Uterus (tissue), 4 donors: ENCODE data around the gene ACADM. TPM values are rescaled to one million over a fixed set of nuclear protein-coding genes. Genes with fewer than 3 reads are reported as not detected.
"Not testable (repeated sequence)": the region's sequence is repeated elsewhere in the genome, so short reads cannot be mapped to it uniquely, and the experiment has no call there.

Source experiments
- DNase-seq, 2 donors: peaks; one replicate each; pipeline ENCODE4 v3.0.0-alpha.2; 2019 to 2020
- H3K27ac ChIP-seq, 2 donors: fragments of 200-600 bp; sonication (generic); 1 replicate in 1 of 2; 2 replicates in 1 of 2; pipeline ENCODE4 v1.5.1; 2016 to 2018
- H3K27me3 ChIP-seq, 2 donors: fragments of 200-600 bp; sonication (generic); one replicate each; pipeline ENCODE4 v1.5.1; 2018 to 2019; ENCODE audit warnings: control low read depth in 1 of 2
- H3K36me3 ChIP-seq, 2 donors: fragments of 200-600 bp; sonication (generic); one replicate each; pipeline ENCODE4 v1.5.1; 2019; ENCODE audit warnings: control low read depth in 1 of 2
- H3K4me1 ChIP-seq, 2 donors: fragments of 200-600 bp; sonication (generic); one replicate each; pipeline ENCODE4 v1.5.1; 2018 to 2019; ENCODE audit warnings: control low read depth in 1 of 2
- H3K4me3 ChIP-seq, 2 donors: fragments of 200-600 bp; sonication (generic); 1 replicate in 1 of 2; 2 replicates in 1 of 2; pipeline ENCODE4 v1.5.1; 2018 to 2019; ENCODE audit warnings: mild to moderate bottlenecking in 1 of 2
- H3K9me3 ChIP-seq, 2 donors: fragments of 200-600 bp; sonication (generic); one replicate each; pipeline ENCODE4 v1.5.1; 2019; ENCODE audit warnings: control low read depth in 1 of 2
- CTCF ChIP-seq, 4 experiments: fragments of 200-600 bp in 2 of 4; fragments of 450-650 bp in 2 of 4; sonication (generic) in 2 of 4; IDR thresholded peaks; one replicate each; pipeline ENCODE4 v1.5.1; 2016 to 2019; ENCODE audit warnings: antibody characterized with exemption in 4 of 4, mild to moderate bottlenecking in 2 of 4, moderate library complexity in 1 of 4
- POLR2A ChIP-seq, 2 donors: fragments of 450-650 bp; IDR thresholded peaks; one replicate each; pipeline ENCODE4 v1.6.1; 2016; ENCODE audit warnings: antibody characterized with exemption in 2 of 2, mild to moderate bottlenecking in 1 of 2, moderate library complexity in 1 of 2
- intact Hi-C: fragments of 100-400 bp; cut with DNase I; formaldehyde crosslinking; loops from one replicate; pipeline ENCODE4 v1.15.1; 2023; ENCODE audit warnings: low total_unique reads
- total RNA-seq, 4 donors: library from RNA; depleted of rRNA in 3 of 4; stranded (reverse); fragments of >200 nt in 3 of 4; gene quantifications; one replicate each; pipeline versions ENCODE4 v1.1.0 to v1.2.4, GENCODE V29; 2014 to 2023
- donor health status: DM: yes; HTN: yes; CAD: no.

The ACADM gene
- total RNA-seq, 4 donors from 2014 or later = 44.0 to 174 (median 65.4) TPM

DNA sequence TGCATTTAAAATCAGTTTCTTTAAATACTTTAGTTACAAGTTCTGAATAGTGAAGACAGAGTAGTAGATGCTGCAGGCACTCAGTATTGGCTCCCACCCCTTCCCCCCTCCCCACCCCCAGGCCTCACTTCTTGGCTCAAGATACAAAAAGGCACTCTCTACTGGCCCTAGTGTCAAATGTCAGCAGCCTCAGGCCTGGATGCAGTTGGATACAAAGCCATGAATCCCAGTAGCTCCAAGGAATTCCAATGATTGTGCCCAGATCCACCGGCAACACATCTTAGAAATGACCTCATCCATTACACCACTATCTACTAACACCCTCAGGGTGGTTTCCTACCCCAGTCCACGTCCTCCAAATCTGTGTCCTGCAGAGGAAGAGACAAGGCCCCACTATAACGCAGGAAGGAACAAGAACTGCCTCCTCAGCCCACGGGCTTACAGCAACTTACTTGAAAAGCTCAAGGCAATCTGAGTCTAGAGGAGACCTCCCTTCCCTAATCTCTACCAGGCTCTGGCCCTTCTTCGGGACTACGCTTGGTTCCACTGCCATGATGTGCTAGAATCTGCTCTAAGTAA is 17.6 kb downstream of the ACADM start:
- no peak for TF ChIP-seq POLR2A (IDR thresholded peaks at IDR 0.05)
- TF ChIP-seq CTCF (IDR thresholded peaks at IDR 0.05) = no peak

GRCh38 chr1:75745276-75745675 is 20.8 kb downstream of the ACADM start:
- TF ChIP-seq CTCF (IDR thresholded peaks at IDR 0.05) = no peak
- no peak for TF ChIP-seq POLR2A (IDR thresholded peaks at IDR 0.05)
- Histone ChIP-seq H3K36me3 (no peaks in the 10 kb centered on the region), H3K9me3 (no peaks in the 10 kb centered on the region), H3K27me3 (no peaks in the 10 kb centered on the region), H3K4me1 (no peaks in the 10 kb centered on the region), H3K4me3 (no peak overlapping the region), H3K27ac (no peak overlapping the region)
- intact Hi-C loops = no loop called here
- DNase-seq = no peak

More for the DNA sequence above, 17.6 kb downstream of the ACADM start:
- Histone ChIP-seq H3K27ac (no peak overlapping the region), H3K4me3 (no peak overlapping the region), H3K27me3 (no peaks in the 10 kb centered on the region), H3K9me3 (no peaks in the 10 kb centered on the region), H3K4me1 (no peaks in the 10 kb centered on the region), H3K36me3 (no peaks in the 10 kb centered on the region)
- intact Hi-C loops = no loop called here
- DNase-seq = no peak

DNA sequence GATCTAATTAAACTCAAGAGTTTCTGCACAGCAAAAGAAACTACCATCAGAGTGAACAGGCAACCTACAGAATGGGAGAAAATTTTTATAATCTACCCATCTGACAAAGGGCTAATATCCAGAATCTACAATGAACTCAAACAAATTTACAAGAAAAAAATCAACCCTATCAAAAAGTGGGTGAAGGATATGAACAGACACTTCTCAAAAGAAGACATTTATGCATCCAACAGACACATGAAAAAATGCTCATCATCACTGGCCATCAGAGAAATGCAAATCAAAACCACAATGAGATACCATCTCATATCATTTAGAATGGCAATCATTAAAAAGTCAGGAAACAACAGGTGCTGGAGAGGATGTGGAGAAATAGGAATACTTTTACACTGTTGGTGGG is 32.7 kb downstream of the ACADM start:
- H3K27me3 ChIP-seq, H3K27ac ChIP-seq, H3K4me1 ChIP-seq, H3K36me3 ChIP-seq, DNase-seq, H3K4me3 ChIP-seq, H3K9me3 ChIP-seq, intact Hi-C loops: not testable (repeated sequence)

- H3K36me3 ChIP-seq, DNase-seq, H3K27ac ChIP-seq, H3K4me1 ChIP-seq, H3K27me3 ChIP-seq, H3K4me3 ChIP-seq, intact Hi-C loops, H3K9me3 ChIP-seq: not testable (repeated sequence)
Observed at GRCh38 chr1:75758543-75758942, 34.0 kb downstream of the ACADM start.

DNA sequence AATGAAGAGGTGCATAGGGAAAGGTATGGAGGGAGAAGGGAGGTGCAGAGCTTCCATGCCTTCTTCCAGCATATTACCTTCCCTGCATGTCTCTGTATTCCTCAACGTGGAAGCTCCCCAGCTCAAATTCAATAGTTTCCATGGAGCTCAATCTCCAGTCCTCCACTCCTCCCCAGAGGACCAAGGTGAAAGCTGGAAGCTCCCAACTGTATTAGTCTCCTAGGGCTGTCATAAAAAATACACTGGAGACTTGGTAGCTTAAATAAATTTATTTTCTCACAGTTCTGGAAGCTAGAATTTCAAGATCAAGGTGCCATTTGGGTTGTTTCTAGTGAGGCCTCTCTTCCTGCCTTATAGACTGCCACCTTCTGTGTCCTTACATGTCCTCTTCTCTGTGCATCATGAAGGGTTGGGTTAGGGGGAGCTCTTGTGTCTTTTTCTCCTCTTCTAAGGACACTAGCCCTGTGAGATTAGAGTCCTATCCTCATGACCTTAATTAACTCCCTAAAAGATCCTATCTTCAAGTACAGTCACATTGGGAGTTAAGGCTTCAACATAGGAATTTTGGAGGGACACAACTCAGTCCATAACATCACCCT is 39.6 kb downstream of the ACADM start:
- no peak overlapping the region for H3K4me3 ChIP-seq
- no peak overlapping the region for H3K27ac ChIP-seq
- H3K4me1 ChIP-seq = no peaks in the 10 kb centered on the region
- H3K27me3 ChIP-seq = no peaks in the 10 kb centered on the region
- H3K36me3 ChIP-seq = no peaks in the 10 kb centered on the region
- H3K9me3 ChIP-seq = no peaks in the 10 kb centered on the region
- no peak for DNase-seq
- no peak for TF ChIP-seq CTCF (IDR thresholded peaks at IDR 0.05)
- TF ChIP-seq POLR2A (IDR thresholded peaks at IDR 0.05) = no peak
- intact Hi-C loops = no loop called here

DNA sequence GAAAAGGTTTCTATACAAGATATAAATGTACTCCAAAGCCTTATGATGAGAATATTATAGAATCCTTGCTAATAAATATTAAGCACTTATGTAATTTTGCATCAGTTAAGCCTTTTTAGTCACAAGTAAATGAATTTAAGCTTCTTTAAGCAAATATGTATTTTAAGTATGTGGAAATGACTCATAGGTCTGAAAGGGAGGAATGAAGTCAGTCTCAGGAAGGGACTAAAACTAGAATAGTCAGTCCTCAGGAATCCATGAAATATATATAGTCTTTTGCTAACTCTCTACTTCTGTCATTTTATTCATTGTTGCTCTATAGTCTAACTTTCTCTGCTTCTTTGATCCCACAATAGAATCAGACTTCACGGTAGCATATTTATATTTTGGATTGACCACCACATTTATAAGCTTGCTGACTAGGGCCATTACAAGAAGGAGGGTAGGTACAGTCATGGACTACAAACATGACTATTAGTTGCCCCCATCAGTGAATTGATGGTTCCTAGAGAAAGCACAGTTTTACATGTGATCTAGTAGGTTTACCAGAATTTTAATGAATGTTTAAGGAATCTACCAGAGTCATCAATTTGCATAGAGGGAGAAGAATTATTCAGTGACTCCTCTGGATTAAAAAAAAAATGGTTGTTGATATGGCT is 41.3 kb downstream of the ACADM start:
- no peaks in the 10 kb centered on the region for H3K27me3 ChIP-seq
- no peak for TF ChIP-seq CTCF (IDR thresholded peaks at IDR 0.05)
- no peak for TF ChIP-seq POLR2A (IDR thresholded peaks at IDR 0.05)
- intact Hi-C loops = no loop called here
- H3K4me1 ChIP-seq = no peaks in the 10 kb centered on the region
- H3K27ac ChIP-seq = no peak overlapping the region
- no peaks in the 10 kb centered on the region for H3K36me3 ChIP-seq
- H3K9me3 ChIP-seq = no peaks in the 10 kb centered on the region
- H3K4me3 ChIP-seq = no peak overlapping the region
- no peak for DNase-seq
